Natural killer cell treated with Interleukin-12 subunit alpha and Interleukin-12 subunit beta and Interleukin-15 and Interleukin-18, amount 100 ng/mL, for 72 hours (primary cell): ENCODE measurements around the gene ARHGAP28. TPM values are rescaled to one million over a fixed set of nuclear protein-coding genes. Genes with fewer than 3 reads are reported as not detected.
"Not testable (repeated sequence)": the region's sequence is repeated elsewhere in the genome, so short reads cannot be mapped to it uniquely, and the experiment has no call there.

Source experiments
- ATAC-seq, 2 donors: fragments of 150-1000 bp; cut with Tn5 transposase in 1 of 2; sonication (Bioruptor Pico), chemical (Tn5 transposase) in 1 of 2; 2 replicates each; pipeline ENCODE4 v1.10.0; 2021
- DNase-seq: peaks from one replicate; pipeline ENCODE4 v3.0.0; 2022; ENCODE audit warnings: low spot score
- H3K27ac Mint-ChIP-seq, 2 donors: 1 replicate in 1 of 2; 2 replicates in 1 of 2; pipeline ENCODE4 v1.8.0; 2022; ENCODE audit warnings: mixed read lengths in 2 of 2, mild to moderate bottlenecking in 1 of 2, moderate library complexity in 1 of 2
- H3K27me3 Mint-ChIP-seq, 2 donors: 1 replicate in 1 of 2; 2 replicates in 1 of 2; pipeline ENCODE4 v1.8.0; 2022; ENCODE audit warnings: mixed read lengths in 2 of 2
- H3K36me3 Mint-ChIP-seq: one replicate; pipeline ENCODE4 v1.8.0; 2022; ENCODE audit warnings: mixed read lengths
- H3K4me1 Mint-ChIP-seq, 2 donors: 1 replicate in 1 of 2; 2 replicates in 1 of 2; pipeline ENCODE4 v1.8.0; 2022; ENCODE audit warnings: low read depth in 2 of 2, mixed read lengths in 2 of 2, mild to moderate bottlenecking in 1 of 2
- H3K4me3 Mint-ChIP-seq: one replicate; pipeline ENCODE4 v1.8.0; 2022; ENCODE audit warnings: mixed read lengths
- H3K9me3 Mint-ChIP-seq: 2 replicates; pipeline ENCODE4 v1.8.0; 2022; ENCODE audit warnings: mixed read lengths
- total RNA-seq, 2 donors: library from RNA; stranded (reverse); gene quantifications; one replicate each; pipeline ENCODE4 v1.2.3, GENCODE V29; 2022

Gene ARHGAP28
- total RNA-seq, 2 donors from 2014 or later: not detected

GRCh38 chr18:6827566-6827965, 98.0 kb downstream of the ARHGAP28 start:
- not testable (repeated sequence) for H3K27me3 Mint-ChIP-seq, H3K4me1 Mint-ChIP-seq, H3K36me3 Mint-ChIP-seq, H3K4me3 Mint-ChIP-seq, ATAC-seq, DNase-seq, H3K27ac Mint-ChIP-seq
- peaks cover 11% of the 10 kb centered on the region for H3K9me3 Mint-ChIP-seq

GRCh38 chr18:6830916-6831315, 101.4 kb downstream of the ARHGAP28 start:
- Mint-ChIP-seq H3K36me3 (no peaks in the 10 kb centered on the region), H3K27ac (no peak overlapping the region), H3K27me3 (no peaks in the 10 kb centered on the region), H3K9me3 (peaks cover 19% of the 10 kb centered on the region), H3K4me1 (no peaks in the 10 kb centered on the region), H3K4me3 (no peak overlapping the region)
- ATAC-seq: no peak
- no peak for DNase-seq

GRCh38 chr18:6835345-6835744, 105.8 kb downstream of the ARHGAP28 start:
- Mint-ChIP-seq H3K27me3 (no peaks in the 10 kb centered on the region), H3K27ac (no peak overlapping the region), H3K9me3 (peaks cover 16% of the 10 kb centered on the region), H3K36me3 (no peaks in the 10 kb centered on the region), H3K4me3 (no peak overlapping the region), H3K4me1 (no peaks in the 10 kb centered on the region)
- ATAC-seq (no peak), DNase-seq (no peak)

GRCh38 chr18:6836331-6836730, 106.8 kb downstream of the ARHGAP28 start:
- Mint-ChIP-seq H3K36me3 (no peaks in the 10 kb centered on the region), H3K27ac (no peak overlapping the region), H3K27me3 (no peaks in the 10 kb centered on the region), H3K9me3 (peaks cover 16% of the 10 kb centered on the region), H3K4me1 (no peaks in the 10 kb centered on the region), H3K4me3 (no peak overlapping the region)
- DNase-seq: no peak
- no peak for ATAC-seq

DNA sequence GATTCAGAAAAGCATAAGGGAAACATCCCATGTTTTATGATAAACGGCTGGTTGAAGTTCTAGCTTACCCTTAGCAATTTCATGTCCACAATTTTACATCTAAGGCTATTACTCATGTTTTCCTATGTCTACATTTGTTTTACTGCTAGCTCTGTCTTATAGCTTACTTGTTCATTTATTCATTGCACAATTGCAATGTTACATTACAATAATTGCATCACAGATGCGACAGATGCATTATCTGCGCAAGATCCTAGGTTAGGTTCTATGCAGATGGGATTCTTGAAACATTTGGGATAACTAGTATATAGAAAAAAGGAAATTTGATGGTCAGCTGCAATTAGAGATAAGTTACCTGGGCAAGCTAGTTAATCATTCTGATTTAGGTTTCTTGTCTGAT, 108.4 kb downstream of the ARHGAP28 start:
- DNase-seq (no peak), ATAC-seq (no peak)
- H3K36me3 Mint-ChIP-seq: no peaks in the 10 kb centered on the region
- no peak overlapping the region for H3K27ac Mint-ChIP-seq
- H3K9me3 Mint-ChIP-seq: peaks cover 16% of the 10 kb centered on the region
- no peaks in the 10 kb centered on the region for H3K4me1 Mint-ChIP-seq
- no peaks in the 10 kb centered on the region for H3K27me3 Mint-ChIP-seq
- no peak overlapping the region for H3K4me3 Mint-ChIP-seq

DNA sequence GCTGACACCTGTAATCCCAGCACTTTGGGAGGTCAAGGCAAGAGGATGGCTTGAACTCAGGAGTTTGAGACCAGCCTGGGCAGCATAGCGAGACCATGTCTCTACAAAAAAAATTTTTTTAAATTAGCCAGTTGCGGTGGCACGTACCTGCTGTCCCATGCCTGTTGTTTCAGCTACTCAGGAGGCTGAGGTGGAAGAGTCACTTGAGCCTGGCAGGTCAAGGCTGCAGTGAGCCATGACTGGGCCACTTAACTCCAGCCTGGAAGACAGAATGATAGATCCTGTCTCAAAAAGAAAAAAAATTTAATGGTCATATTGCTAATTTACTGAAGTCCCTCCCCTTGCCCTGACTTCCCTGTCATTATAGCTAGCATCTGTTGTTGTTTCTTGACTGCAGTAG, 112.6 kb downstream of the ARHGAP28 start:
- H3K36me3 Mint-ChIP-seq: no peaks in the 10 kb centered on the region
- H3K9me3 Mint-ChIP-seq: peaks cover 9% of the 10 kb centered on the region
- no peak for ATAC-seq
- no peak for DNase-seq
- no peaks in the 10 kb centered on the region for H3K27me3 Mint-ChIP-seq
- H3K4me1 Mint-ChIP-seq: no peaks in the 10 kb centered on the region
- no peak overlapping the region for H3K4me3 Mint-ChIP-seq
- H3K27ac Mint-ChIP-seq: no peak overlapping the region

GRCh38 chr18:6843308-6843707, 113.8 kb downstream of the ARHGAP28 start:
- Mint-ChIP-seq H3K27ac (no peak overlapping the region), H3K4me1 (no peaks in the 10 kb centered on the region), H3K9me3 (peaks cover 11% of the 10 kb centered on the region), H3K27me3 (no peaks in the 10 kb centered on the region), H3K36me3 (no peaks in the 10 kb centered on the region), H3K4me3 (no peak overlapping the region)
- no peak for ATAC-seq
- no peak for DNase-seq

GRCh38 chr18:6845521-6845920, 116.0 kb downstream of the ARHGAP28 start:
- not testable (repeated sequence) for DNase-seq, ATAC-seq
- peaks cover 11% of the 10 kb centered on the region for H3K9me3 Mint-ChIP-seq

DNA sequence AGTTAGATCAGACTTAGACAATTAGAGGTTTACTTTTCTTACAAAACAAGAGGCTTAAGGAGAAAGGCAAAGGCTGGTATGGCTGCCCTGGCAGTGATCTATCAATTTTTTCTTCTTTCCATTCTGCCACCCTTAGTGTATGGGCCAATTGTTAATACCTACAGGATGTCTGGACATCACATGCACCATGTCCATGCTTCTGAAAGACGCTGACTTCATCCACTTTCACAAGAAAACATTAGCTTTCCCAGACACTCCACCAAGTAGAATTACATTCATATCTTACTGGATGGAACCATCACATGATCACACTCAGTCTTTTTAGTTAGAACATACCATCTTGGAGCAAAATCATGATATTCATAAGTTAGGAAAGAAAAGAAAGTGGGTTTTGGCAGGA, 120.9 kb downstream of the ARHGAP28 start:
- Mint-ChIP-seq H3K36me3 (no peaks in the 10 kb centered on the region), H3K4me3 (no peak overlapping the region), H3K4me1 (no peaks in the 10 kb centered on the region), H3K27me3 (no peaks in the 10 kb centered on the region), H3K9me3 (peaks cover 17% of the 10 kb centered on the region), H3K27ac (no peak overlapping the region)
- no peak for ATAC-seq
- no peak for DNase-seq

More at GRCh38 chr18:6845521-6845920, 116.0 kb downstream of the ARHGAP28 start:
- H3K27me3 Mint-ChIP-seq, H3K36me3 Mint-ChIP-seq, H3K27ac Mint-ChIP-seq, H3K4me3 Mint-ChIP-seq, H3K4me1 Mint-ChIP-seq: not testable (repeated sequence)

DNA sequence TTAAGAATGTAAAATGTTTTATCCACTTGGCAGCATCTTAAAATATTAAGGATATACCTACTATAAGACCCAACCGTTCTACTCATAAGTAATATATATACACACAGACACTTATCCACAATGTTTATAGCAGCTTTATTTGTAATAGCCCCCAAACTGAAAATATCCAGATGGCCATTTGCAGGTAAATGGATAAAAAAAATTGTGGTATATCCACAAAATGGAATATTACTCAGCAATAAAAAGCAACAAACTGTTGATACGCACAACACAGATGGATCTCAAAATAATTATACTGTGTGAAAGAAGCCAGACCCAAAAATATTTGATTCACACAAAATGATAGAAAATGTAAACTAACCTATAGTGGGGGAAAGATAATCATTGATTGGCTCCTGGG, 122.0 kb downstream of the ARHGAP28 start:
- peaks cover 12% of the 10 kb centered on the region for H3K9me3 Mint-ChIP-seq
- no peak overlapping the region for H3K4me3 Mint-ChIP-seq
- no peak for ATAC-seq
- DNase-seq: no peak
- H3K36me3 Mint-ChIP-seq: no peaks in the 10 kb centered on the region
- no peak overlapping the region for H3K27ac Mint-ChIP-seq
- H3K4me1 Mint-ChIP-seq: no peaks in the 10 kb centered on the region
- H3K27me3 Mint-ChIP-seq: no peaks in the 10 kb centered on the region

DNA sequence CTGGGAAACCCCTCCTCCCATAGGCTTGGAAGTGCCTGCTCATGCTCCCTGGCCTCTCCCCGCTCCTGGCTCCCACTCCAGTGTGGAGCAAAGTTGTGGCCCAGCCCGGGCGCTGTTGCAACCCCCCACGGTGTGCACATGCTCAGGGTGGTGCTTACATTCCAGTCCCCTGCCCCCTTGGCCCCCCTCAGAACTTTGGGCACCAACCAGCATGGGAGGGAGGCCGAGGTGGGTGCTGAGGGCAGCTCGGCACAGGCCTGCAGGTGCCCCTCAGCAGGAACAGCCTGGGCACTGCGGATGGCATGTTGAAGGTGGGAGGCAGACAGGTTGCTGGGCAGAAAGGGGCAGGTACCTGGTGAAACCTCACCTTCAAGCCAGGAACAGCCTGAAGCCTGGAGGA, 125.3 kb downstream of the ARHGAP28 start:
- no peak for ATAC-seq
- DNase-seq: no peak
- Mint-ChIP-seq H3K27ac (no peak overlapping the region), H3K36me3 (no peaks in the 10 kb centered on the region), H3K27me3 (no peaks in the 10 kb centered on the region), H3K4me1 (no peaks in the 10 kb centered on the region), H3K9me3 (peaks cover 9% of the 10 kb centered on the region), H3K4me3 (no peak overlapping the region)

DNA sequence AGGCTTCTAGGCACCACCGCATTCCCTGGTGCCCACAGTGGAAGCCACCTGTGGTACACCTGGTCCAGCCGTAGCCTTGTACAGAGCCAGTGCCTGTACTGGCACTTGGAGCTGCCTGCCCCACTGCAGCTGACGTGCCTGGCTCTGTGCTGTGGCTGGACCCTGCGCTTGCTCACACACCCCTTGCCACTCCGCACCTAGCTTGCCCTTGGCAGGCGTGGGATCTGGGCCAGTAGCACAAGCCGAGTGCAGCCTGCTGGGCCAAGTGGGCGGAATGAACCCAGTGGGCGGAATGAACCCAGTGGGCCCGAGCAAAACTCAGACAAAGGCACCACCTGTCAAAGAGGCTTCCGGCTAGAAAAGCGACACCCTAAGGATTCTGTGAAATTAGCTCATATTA, 126.3 kb downstream of the ARHGAP28 start:
- DNase-seq (no peak), ATAC-seq (peak in 1 of 2 donors; percentile 28)
- H3K4me1 Mint-ChIP-seq: no peaks in the 10 kb centered on the region
- H3K36me3 Mint-ChIP-seq: no peaks in the 10 kb centered on the region
- H3K27me3 Mint-ChIP-seq: no peaks in the 10 kb centered on the region
- H3K9me3 Mint-ChIP-seq: peaks cover 5% of the 10 kb centered on the region
- H3K4me3 Mint-ChIP-seq: no peak overlapping the region
- H3K27ac Mint-ChIP-seq: no peak overlapping the region

- Mint-ChIP-seq H3K27me3 (no peaks in the 10 kb centered on the region), H3K27ac (no peak overlapping the region), H3K4me3 (no peak overlapping the region), H3K9me3 (peaks cover 8% of the 10 kb centered on the region), H3K4me1 (no peaks in the 10 kb centered on the region), H3K36me3 (no peaks in the 10 kb centered on the region)
- ATAC-seq: no peak
- no peak for DNase-seq
Measured at GRCh38 chr18:6857300-6857699, 127.8 kb downstream of the ARHGAP28 start.

DNA sequence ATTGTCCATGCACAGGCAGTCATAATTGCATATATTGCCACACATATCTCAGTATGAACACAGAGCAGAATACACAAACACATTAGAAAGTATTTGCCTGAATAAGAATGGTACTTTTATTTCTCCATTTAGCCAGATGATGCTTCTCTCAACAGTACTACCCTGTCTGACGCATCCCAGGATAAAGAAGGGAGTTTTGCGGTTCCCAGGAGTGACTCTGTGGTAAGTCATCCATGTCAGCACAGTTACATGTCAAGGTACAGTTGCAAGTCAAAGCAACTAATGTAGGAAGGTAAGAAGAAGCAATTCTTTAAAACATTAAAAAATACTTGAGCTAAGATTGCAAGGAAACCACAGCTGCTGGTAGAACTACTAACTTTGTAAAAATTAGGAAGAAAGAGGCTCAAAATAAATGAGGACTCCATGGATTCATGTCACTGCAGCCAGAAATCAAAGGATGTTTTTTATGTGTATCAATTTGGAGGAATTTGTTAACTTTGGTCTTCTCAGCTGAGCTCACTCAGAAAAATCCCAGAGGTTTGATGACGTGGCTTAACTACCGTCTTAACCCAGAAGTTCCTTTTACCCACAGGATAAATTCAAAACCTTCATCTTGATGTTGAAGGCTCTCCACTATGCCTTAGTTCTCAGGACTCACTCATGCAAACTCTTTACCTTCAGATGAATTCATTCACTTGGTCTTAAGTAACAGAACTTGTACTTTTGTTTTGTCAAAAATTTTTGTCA, 130.3 kb downstream of the ARHGAP28 start:
- ATAC-seq (no peak), DNase-seq (no peak)
- peaks cover 3% of the 10 kb centered on the region for H3K9me3 Mint-ChIP-seq
- no peak overlapping the region for H3K27ac Mint-ChIP-seq
- H3K36me3 Mint-ChIP-seq: no peaks in the 10 kb centered on the region
- H3K4me3 Mint-ChIP-seq: no peak overlapping the region
- no peaks in the 10 kb centered on the region for H3K4me1 Mint-ChIP-seq
- H3K27me3 Mint-ChIP-seq: no peaks in the 10 kb centered on the region
